COLO829 (cell line): ENCODE results near the gene AGAP1.

Experiments used
- DNase-seq: peaks from one replicate; pipeline ENCODE4 v3.0.0; 2012; ENCODE audit warnings: low spot score

Gene AGAP1

GRCh38 chr2:235493775-235494715 lies at the start of gene AGAP1:
TSS of gene AGAP1 (plus strand) at chr2:235494043.
- peak; percentile 74 for DNase-seq

DNA sequence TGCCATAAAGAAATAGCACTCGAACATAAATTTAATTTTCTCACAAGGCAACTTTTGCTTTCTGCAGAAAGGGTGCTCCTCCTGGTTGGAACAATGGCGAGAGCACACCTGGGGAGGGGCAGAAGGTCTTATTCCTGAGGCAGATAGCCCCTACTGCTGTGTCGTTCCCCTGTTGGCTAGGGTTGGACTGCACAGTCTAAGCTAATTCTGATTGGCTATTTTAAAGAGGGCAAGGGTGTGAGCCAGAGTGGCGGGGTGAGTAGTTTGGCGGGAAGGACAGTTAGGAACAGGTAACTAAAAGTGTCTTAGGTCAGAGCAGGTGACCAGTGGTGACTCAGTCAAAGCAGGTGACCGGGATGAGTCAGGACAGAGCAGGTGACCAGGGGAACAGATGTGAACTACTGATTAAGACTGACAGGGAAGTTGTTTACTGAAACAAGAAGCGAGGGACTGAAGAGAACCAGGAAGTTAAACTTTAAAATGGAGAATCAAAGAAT lies 49.7 kb upstream of the AGAP1 start:
- DNase-seq, result no peak

GRCh38 chr2:235445116-235445515 lies 48.7 kb upstream of the AGAP1 start:
- no peak for DNase-seq

- no peak for DNase-seq
Observed at GRCh38 chr2:235446082-235446481, 47.8 kb upstream of the AGAP1 start.

DNA sequence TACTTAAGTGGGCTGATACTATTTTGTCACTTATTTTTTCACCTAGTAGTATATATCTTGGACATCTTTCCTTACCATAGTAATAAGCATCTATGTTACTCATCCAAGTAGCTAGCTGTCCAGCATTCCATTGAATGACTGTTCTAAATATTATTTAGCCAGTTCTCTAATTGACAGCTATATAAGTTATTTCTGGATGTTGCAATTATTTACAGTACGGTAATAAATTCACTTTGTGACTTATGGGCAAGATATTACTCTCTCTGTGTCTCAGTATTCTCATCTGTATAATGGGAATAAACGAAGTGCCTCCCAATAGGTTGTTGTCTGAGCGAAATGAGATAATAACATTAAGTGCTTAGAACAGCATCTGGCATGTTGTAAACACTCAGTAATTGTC lies 46.6 kb upstream of the AGAP1 start:
- DNase-seq, result no peak

- DNase-seq, result no peak
Observed at GRCh38 chr2:235449568-235449967, 44.3 kb upstream of the AGAP1 start.

- DNase-seq, result no peak
Observed at GRCh38 chr2:235453605-235454151, 40.2 kb upstream of the AGAP1 start.

GRCh38 chr2:235458839-235459273 lies 35.0 kb upstream of the AGAP1 start:
- no peak for DNase-seq

DNA sequence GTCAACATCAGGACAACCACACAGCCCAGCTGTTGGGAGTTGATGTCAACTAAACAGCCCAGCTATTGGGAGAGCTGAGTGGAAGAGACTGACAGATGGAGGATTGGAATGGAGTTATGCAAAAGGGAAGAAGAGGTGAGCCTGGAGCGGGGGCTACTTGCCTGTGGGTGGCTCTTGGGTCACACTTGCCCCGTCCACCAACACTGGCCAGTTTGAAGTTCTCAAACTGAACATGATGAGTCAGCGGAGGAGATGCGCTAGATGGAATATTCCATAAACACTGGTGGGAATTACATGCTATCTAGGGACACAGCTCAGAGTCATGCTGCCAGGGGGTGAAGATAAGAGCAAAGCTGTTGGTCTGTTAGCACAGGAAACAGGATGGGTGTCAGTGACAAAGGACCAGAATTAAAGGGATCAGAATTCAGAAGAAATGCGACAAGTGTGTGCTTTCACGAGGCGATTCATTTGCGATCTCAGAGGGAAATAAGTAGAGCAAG lies 33.2 kb upstream of the AGAP1 start:
- no peak for DNase-seq

DNA sequence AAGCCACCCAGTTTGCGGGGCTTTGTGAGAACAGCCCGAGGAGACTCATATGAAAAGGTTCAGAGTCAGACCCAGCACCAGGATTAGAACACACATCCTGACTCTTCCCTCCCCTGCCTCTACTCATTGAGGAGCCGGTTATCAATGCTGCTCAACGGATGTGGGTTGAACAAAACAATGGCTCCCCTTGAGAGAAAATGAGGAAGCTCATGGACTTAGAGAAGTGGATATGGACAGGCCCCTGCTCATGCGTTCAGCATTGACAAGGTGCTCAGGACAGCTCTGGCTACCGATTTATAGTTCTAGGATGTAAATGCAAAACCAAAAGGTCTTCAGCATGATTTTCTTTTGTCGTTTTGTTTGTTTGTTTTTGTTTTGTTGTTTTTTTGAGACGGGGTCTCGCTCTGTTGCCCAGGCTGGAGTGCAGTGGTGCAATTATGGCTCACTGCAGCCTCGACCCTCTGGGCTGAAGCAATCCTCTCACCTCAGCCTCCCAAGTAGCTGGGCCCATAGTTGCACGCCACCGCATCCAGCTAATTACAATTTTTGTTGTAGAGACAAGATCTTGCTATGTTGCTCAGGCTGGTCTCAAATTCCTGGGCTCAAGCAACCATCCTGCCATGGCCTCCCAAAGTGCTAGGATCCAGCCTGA lies 32.0 kb upstream of the AGAP1 start:
- no peak for DNase-seq

GRCh38 chr2:235462415-235462790 lies 31.4 kb upstream of the AGAP1 start:
- peak; percentile 29 for DNase-seq

- DNase-seq, result no peak
Observed at GRCh38 chr2:235463893-235464292, 29.9 kb upstream of the AGAP1 start.

- DNase-seq, result no peak
Observed at GRCh38 chr2:235467588-235467987, 26.3 kb upstream of the AGAP1 start.

- DNase-seq, result peak; percentile 91
Observed at GRCh38 chr2:235468978-235469655, 24.7 kb upstream of the AGAP1 start.

DNA sequence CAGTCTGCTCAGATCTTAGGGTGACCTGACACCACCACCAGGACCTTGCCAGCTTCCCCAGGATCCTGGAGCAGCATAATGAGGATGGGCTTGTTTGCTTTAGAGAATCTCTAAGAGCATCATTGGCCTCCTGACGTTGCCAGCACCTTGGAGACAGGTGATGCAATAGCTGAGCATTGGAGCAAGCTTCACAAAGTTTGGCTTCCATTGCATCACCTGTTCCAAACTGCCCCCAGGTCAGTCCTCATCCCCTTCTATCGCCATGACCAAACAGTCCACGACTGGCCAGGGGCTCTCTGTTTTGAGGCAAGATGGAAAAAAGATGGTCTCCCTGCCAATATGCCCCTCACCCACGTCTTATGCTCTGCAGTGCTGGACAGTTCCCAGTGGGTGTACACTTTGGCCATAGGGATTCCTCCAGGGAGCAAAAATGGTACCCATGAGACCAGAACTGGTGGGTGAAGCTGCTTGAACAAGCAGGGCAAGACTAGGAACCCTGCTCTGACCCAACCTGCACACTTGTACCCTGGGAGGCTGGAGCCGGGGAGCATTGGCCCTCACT lies 22.6 kb upstream of the AGAP1 start:
- no peak for DNase-seq

DNA sequence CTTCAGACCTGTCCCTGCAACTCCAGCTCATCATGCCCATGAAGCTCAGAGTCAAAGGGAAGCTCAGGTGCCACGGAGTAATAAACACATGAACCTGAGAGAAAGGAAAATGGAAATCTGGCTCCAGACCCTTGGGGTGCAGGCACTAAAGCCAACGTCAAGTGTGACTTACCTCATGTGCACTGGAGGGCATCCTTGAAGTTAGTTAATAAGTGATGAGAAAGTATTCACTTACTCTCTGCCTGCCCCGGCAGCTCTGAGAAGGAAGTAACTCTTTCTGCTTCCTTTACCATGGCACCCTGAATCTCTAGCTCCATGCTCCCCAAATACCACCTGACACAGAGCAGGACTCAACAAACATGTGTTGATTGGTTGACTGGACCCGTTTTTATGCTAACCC lies 21.4 kb upstream of the AGAP1 start:
- no peak for DNase-seq

GRCh38 chr2:235478609-235479008 lies 15.2 kb upstream of the AGAP1 start:
- no peak for DNase-seq

DNA sequence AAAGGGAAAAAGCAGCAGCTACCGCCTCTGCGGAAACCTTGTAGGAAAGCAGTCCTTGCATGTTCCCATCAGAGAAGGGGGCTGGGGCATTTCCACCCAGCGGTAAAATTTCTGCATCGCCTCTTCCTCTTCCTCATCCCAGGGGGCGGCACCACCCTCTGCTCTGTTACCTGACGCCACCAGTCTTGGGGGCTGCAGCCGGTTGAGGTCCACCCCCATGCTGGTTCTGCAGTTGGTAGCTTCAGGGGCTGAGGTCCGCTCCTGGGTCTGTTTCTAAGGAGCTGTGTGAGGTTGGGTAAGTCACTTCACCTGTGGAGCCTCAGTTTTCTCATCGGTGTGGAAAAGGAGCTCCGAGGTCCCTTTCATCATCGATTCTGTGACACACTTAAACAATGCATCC lies 14.2 kb upstream of the AGAP1 start:
- no peak for DNase-seq

GRCh38 chr2:235480614-235481013 lies 13.2 kb upstream of the AGAP1 start:
- no peak for DNase-seq

DNA sequence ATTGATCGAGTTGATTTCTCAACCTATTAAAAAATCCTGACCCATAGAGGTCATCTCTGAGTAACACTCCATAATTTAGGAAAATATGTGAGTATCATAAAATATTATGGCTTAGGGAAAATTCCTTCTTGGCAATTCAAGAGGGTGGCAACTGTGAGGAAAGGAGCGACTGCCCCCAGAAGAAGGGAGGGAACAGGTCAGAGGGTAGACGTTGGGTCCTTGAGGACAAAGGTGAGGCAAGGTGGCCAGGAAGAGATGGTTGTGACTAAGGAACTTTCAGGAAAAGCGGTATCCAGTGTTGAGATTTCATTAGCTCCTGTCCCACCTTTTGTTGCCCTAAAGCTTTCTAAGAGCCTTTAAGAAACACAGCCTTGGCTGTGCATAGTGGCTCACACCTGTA lies 10.5 kb upstream of the AGAP1 start:
- no peak for DNase-seq

DNA sequence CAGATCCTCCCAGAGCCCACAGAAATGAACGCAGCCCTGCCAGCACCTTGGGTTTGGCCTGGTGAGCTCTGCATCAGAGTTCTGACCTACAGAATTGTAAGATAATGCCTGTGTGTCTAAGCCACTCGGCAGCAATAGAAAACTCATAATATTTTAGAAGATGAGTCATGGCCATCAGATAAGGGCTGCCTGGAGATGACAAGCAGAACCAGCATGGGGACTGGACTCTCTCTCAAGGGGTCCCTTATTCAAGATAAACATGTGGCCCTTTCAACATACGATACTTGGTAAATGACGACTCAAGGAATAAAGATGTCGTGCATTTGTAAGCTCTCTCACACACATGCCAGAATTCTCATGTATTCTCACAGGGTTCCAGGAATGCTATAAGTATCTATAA lies 8.5 kb upstream of the AGAP1 start:
- DNase-seq, result no peak

GRCh38 chr2:235486729-235487128 lies 7.1 kb upstream of the AGAP1 start:
- no peak for DNase-seq
